ENCODE data around the gene CSNK1G2.

DNA sequence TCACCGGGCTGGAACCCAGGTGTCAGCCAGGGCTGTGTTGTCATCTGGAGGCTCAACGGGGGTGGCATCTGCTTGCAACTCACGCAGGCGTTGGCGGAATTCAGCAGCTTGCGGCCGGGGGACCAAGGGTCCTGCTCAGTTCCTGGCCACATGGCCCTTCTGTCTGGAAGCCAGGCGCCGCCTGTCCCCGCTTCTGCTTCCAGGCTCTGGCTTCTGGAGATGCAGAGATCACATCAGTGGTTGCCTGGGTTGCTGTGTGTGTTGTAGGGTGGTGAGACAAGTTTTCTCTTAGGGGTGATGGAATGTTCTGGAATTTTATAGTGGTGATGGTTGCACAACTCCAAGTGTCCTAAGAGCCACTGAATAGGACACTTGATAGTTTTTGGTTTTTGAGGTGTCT, 30.8 kb upstream of the CSNK1G2 start:
- TF ChIP-seq, protein P1, sequence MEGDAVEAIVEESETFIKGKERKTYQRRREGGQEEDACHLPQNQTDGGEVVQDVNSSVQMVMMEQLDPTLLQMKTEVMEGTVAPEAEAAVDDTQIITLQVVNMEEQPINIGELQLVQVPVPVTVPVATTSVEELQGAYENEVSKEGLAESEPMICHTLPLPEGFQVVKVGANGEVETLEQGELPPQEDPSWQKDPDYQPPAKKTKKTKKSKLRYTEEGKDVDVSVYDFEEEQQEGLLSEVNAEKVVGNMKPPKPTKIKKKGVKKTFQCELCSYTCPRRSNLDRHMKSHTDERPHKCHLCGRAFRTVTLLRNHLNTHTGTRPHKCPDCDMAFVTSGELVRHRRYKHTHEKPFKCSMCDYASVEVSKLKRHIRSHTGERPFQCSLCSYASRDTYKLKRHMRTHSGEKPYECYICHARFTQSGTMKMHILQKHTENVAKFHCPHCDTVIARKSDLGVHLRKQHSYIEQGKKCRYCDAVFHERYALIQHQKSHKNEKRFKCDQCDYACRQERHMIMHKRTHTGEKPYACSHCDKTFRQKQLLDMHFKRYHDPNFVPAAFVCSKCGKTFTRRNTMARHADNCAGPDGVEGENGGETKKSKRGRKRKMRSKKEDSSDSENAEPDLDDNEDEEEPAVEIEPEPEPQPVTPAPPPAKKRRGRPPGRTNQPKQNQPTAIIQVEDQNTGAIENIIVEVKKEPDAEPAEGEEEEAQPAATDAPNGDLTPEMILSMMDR (IDR thresholded peaks at IDR 0.05), result no peak
- TF ChIP-seq POLR2A (IDR thresholded peaks at IDR 0.05), result no peak

Measured in thyroid gland (tissue), 4 donors.